ENCODE results near the gene ZFP92. TPM values are rescaled to one million over a fixed set of nuclear protein-coding genes. Genes with fewer than 3 reads are reported as not detected.

Gene ZFP92
- polyA plus RNA-seq, 3 donors: 0.73 to 1.5 (median 0.92) TPM

DNA sequence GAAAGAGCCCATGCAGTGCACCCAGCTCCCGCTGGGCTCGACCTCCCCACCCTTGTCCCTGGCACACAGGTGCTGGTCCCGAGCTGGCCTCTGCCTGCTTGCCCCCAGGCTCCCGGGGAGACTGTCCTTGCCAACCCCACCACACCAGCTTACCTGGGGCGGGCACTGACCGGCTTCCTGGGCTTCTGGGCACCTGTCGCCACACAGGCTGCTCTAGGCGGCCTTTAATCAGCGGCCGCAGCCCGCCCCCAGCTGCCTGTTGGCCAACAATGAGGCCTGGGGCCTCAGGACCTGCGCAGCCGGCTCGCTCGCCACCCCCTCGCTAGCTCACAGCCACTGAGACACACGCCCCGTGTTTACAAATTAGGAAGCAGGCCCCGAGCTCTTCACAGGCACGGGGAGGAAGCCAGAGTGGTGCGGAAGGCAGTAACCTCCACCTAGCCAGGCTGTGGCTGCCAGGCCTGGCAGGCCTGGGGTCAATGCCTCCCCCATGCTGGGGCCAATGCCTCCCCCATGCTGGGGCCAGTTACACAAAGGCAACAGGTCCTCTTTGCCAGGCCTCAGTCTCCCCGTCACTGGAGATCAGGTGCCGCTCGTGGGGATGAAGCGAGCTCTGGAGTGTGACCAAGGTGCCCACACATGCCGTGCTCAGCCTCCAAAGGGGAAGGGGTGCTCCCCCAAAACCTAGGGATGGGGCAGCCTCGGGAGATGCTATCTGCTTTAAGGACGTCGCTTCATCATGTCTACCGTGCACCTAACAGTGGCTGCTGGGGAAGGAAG lies 34.8 kb downstream of the ZFP92 start, which contains the start of gene TREX2:
Gene TREX2, minus strand, starts transcription at position 201 of the 780 bp plus-strand sequence. CDS start 626 bp downstream, outside the sequence.
- no peak for DNase-seq (ENCODE audit: extremely low read depth in 1 of 11, low read depth in 9 of 11, low spot score in 4 of 11)

DNA sequence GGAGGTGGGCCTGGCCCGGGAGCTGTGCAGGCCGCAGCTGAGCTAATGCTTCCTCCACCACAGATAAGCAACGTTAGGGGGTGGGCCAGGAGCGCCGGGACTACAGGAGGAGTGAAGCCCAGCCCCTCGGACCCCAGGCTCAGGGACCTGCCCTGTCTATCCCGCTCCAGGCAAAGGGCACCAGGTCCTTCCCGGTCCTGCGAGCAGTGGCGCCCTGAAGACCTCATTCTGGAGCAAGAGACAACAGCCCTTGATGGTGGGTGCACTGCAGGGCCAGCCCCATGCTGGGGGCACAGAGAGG lies 35.3 kb downstream of the ZFP92 start:
- DNase-seq (ENCODE audit: extremely low read depth in 1 of 11, low read depth in 9 of 11, low spot score in 4 of 11): no peak

DNA sequence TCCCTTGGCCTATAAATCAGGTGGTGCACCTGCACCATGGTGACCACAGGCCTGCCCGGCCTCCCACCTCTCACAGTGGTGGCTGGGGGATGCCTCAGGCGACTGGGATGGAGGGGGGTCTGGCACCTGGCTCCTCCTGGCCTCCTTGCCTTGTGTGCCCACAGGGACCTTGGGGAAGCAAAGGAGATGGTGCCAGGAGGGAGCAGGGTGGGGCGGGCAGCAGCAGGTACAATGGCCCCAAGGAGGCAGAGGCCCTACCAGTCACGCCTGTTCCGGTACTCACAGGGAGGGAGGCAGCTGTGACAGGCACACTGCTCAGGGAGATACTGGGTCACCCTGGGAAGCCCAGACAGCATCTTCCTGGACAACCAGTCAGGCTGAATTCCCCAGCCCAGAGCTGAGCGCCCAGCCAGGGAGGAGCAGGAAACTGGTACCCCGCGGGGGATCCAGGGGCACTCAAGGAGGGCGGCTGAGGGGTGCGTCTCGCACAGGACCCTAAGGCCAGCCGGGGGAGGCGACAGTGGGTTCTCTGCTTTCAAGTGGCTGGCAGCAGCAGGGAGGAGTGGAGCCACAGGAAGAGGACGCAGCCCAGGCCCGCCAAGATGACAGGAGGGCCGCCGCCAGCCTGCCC lies 35.8 kb downstream of the ZFP92 start:
- no peak for DNase-seq (ENCODE audit: extremely low read depth in 1 of 11, low read depth in 9 of 11, low spot score in 4 of 11)

DNA sequence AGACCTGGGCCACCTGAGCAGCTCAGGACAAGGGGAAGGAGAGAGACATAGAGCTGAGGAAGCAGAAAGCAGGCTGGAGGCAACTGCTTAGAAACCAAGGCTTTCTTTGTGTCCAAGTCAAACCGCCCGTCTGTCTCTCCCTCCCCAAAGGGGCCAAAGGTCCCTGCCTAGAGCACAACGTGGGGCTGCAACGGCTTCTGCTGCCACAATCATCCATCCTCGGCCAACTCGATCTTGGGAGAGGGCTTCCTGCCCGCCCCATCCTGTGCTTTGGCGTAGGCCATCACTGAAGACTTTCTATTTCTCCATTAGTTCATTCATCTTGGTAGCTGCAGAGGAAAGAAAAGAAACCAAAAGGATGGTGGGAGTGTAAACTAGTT lies 36.3 kb downstream of the ZFP92 start:
- DNase-seq (ENCODE audit: extremely low read depth in 1 of 11, low read depth in 9 of 11, low spot score in 4 of 11): no peak

DNA sequence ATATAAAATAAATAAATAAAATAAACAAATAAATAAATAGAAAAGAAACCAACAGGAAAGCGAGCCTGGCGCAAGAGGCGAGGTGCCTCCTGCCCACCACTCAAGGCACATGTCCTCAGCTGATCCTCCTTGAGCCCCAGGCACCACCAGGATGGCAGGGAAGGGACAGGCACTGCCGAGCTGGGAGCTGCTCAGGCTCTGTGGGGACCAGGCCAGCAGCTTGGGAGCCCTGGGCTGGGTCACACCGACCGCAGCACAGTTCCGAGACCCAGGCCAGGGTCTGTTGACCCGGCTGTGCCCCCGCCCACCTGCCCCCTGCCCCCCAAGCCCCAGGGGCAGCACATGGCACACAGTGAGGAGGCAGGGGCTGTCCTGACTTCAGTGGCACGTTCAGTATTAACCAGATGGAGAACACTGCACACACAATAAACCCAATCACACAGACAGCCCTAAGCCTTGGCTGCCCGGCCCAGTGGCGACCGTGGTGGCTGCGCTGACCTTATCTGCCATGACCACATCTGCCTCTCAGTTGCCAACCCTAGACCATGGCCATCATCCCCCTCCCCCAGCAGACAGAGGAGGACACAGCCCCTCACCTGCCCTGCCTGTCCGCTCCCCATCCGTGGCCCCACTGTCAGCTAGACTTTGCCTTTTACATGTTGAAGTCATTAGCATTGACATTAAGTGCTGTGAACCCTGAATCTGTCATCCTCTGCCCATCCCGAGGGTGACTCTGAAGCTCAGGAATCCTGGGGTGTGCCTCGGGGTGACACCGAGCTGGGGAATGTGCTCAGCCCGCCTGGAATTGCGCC lies 37.5 kb downstream of the ZFP92 start:
- DNase-seq (ENCODE audit: extremely low read depth in 1 of 11, low read depth in 9 of 11, low spot score in 4 of 11): no peak

DNA sequence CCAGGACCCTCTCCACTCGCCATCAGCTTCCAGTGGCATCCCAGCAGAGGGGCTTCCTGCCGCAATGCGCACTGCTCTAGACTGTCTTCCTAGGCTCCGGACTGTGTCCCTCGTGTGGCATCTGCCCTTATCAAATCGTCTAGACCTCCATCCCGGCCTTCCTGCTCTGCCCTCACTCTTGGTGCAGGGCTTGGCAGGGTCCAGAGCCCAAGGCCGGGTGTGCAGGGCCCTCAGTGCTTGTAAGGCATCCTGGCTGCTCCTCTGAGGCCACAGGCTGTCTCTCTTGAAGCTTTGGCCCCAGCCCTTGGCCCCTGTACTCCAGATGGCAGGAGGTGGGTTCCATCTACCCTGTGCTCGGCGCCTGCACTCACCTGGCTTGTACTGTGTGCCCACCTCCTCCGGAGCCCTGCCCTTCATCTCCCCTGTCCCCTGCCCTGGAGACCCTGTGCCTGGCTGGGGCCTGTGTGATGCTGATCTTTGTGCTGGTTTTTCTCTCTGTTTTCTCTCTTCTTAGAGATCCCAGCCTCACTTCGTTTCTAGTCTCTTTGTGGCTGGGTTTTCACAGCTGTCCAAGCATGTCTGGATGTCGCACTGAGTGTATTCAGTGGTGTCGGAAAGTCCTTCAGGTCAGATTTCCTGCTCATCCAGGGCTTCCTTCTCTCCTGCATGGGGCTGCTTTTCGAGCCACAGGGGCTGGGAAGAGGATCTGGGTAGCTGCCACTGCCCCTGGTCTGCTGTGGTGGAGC lies 38.3 kb downstream of the ZFP92 start:
- no peak for DNase-seq (ENCODE audit: extremely low read depth in 1 of 11, low read depth in 9 of 11, low spot score in 4 of 11)

DNA sequence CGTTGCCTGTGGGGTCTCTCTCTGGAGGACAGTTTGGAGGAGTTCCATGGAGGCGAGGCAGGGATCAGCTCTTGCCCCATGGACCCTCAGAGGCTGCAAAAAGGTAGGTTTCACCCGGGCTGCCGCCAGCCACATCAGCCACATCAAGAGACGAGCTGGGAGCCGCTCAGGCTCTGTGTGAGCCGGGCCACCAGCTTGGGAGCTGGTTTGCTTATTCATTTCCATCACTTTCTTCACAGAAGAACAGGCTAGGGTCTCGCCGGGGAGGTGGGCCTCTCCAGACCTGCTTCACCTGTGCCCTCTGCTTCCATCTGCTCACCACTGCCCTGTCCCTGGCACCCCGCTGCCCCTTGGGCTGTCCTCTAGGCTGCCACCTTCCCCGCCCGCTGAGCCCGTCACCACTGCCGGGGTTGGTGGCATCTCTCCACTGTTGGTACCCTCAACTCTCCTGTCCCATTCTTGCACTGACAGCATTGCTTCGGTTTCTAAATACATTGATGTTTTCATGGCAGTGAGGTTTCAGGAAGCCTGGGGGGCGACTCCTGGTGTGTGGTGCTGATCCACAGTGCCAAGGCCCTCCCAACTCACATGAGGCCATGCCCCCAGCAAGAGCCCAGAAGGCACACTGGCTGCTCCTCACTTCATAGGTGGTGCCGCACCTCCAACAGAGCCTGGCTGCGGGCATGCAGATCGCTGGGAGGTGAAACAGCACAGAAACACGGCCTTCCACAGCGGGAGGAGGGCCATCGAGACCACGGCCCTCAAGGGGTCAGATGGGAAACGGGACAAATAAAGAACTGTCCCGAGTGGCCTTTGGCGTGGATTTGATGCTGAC lies 39.1 kb downstream of the ZFP92 start:
- DNase-seq (ENCODE audit: extremely low read depth in 1 of 11, low read depth in 9 of 11, low spot score in 4 of 11): no peak

DNA sequence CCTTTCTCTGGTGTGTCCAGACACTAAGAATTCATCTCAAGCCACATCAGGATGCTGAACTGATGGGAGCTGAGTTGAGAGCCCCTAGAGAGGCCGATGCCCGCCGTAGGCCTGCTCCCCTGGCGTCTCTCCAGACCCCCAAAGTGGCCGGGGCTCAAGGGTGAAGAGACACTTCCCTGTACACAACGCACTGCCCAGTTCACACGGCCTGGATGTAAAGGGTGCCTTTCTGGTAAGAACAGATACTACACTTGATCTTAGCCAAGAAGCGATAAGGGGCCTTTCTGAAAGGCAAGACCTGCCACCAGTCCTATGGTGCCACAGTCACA lies 39.6 kb downstream of the ZFP92 start:
- DNase-seq (ENCODE audit: extremely low read depth in 1 of 11, low read depth in 9 of 11, low spot score in 4 of 11): no peak

DNA sequence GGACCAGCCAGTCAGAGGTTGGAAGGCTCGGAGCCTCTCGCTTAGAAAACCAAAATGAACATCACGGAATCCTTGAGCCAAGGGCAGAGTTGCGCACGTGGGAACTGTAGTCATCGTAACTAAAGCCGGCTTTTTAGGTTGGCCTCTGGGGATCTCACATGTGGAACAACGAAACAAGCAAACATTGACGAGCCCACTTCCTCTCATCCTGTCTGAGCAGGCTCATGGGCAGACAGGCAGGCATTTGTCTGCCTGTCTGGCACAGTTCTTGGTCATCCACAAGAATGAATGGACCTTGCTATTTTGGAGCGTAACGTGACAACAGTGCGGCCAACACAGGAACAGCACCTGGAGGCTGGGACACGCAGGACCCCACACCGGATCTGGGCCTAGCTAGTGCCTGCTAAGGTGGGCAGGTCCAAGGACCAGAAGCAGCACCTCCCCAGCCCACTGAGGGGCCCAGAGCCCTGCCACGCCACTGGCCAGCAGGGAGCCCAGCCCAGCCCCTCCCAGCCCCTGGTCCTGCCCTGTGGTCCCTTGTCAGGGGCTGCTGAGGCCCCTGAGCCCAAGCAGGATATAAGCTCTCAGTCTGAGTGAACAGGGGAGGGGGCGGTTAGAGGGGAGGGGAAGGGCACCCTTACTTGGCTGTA lies 43.8 kb downstream of the ZFP92 start:
- DNase-seq (ENCODE audit: extremely low read depth in 1 of 11, low read depth in 9 of 11, low spot score in 4 of 11): no peak

DNA sequence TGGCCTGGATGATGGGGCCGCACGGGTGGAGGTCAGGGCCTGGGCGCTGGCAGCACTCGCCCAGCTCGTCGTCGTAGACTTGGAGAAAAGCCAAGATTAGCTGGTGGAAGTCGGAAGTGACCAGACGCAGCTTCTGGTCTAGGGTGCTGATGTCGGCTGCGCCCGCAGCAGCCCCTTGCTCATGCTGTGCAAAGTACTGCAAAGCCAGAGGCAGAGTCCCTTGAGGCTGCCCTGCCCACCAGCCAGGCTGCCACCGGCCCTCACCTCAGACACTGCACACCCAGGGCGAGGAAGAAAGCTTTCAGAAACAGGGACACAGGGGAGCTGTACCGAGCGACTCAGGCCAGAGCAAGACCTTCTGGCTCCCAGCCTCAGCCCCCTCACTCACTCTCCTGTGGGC lies 44.3 kb downstream of the ZFP92 start:
- DNase-seq (ENCODE audit: extremely low read depth in 1 of 11, low read depth in 9 of 11, low spot score in 4 of 11): no peak

DNA sequence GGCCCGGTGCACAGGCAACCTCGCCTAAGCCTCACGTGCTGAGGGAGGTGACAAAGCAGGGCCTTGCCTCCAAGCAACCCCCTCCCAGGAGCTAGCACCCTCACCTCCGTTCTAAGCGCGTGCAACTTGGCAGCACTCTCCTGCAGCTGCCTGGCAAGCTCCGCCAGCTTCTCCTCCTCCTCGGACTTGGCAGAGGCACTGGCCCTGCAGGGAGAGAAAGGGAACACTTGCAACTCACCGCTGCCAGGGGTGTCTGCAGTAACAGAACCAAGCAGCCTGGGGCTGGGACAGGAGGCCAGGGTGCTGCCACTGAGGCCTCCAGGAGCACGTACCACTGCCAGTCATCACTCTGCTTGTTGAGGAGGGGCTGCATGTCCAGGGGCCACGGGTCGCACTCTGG lies 44.9 kb downstream of the ZFP92 start:
- DNase-seq (ENCODE audit: extremely low read depth in 1 of 11, low read depth in 9 of 11, low spot score in 4 of 11): no peak

DNA sequence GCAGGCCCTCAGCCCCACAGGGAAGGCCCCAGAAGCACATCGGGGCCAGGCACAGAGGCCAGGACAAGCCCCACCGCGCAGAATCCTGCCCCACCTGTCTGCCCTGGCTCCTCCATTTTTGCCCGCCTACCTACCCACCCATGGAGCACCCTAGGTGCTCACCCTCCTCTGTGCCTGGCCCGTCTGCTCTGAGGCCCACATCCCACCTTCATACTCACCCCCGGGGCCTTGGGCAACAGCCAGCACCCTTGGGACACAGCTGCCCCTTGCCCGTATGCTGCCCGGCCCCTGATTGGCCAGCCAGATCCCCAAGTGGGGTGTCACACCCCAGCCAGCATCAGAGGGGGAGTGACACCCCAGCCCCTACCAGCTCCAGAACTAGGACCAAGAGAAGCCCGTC lies 45.4 kb downstream of the ZFP92 start:
- DNase-seq (ENCODE audit: extremely low read depth in 1 of 11, low read depth in 9 of 11, low spot score in 4 of 11): no peak

DNA sequence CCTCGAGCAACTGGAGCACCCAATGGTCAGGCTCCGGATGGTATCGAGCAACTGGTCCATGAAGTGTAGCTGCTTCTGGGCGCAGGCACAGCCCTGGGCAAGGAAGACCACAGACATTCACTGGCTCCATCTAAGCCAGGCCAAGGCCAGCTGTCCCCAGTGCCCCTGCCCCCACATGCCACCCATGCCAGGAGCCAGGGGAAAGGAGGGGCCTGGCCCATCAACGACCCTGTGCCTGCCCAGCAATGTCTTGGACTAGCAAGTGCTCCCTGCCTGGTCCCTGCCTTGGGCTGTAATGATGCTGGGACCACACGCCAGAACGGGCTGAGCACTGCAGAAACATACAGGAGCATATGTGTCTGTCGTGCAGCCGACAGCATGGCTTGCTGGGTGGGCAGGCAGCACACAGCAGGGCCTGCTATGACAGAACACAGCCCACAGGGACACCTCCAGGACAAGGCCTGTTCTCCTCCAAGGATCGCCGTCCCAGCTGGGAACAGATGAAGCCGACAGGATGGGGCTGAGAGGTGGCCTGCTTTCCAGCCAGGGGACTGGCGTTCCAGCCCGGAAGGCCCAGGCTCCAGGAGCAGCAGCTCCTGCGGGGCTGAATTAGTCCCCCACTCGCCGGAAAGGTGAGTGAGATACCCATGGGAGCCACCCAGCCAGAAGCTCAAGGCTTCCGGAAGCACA lies 46.0 kb downstream of the ZFP92 start:
- DNase-seq (ENCODE audit: extremely low read depth in 1 of 11, low read depth in 9 of 11, low spot score in 4 of 11): no peak

DNA sequence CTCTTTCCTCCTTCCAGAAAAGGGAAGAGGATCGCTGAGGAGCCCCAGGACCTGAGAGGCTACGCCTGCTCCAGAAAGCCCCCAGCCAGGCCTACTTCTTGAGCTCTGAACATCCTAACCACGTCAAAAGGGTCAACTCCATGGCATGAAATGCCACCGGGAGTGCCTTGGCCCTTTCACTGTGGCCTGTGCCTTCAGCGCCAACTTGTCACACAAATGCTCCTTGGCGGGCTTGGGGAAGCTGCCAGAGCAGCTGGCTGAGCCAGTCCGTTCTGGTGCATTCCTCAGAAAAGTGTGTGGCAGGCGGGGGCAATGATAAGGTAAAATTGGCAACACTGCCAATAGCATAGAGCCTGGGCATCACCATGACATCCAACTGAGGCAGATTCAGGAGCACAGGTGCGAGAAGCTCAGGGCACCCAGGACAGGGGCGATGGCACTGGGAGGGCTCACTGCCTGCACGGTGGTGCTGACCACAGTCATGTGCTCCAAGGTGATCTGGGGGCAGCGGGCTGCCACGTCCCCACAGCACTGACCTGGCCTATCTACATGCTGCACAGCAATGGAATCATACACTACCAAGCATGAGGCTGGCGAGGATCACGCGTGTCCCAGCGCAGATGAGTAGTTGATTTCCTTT lies 46.7 kb downstream of the ZFP92 start:
- DNase-seq (ENCODE audit: extremely low read depth in 1 of 11, low read depth in 9 of 11, low spot score in 4 of 11): no peak

DNA sequence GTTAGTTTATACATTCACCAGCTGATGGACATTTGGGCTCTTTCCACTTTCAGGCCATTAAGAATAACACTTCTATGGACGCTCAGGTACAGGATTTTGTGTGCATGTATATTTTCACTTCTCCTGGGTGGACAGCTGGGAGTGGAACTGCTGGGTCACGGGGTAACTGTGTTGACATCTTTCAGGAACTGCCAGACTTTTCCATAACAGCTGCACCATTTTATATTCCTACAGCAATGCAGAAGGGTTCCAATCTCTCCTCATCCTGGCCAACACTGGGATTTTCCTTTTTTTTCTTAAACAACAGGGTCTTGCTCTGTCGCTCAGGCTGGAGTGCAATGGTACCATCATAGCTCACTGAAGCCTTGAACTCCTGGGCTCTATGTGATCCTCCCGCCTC lies 47.2 kb downstream of the ZFP92 start:
- DNase-seq (ENCODE audit: extremely low read depth in 1 of 11, low read depth in 9 of 11, low spot score in 4 of 11): no peak

DNA sequence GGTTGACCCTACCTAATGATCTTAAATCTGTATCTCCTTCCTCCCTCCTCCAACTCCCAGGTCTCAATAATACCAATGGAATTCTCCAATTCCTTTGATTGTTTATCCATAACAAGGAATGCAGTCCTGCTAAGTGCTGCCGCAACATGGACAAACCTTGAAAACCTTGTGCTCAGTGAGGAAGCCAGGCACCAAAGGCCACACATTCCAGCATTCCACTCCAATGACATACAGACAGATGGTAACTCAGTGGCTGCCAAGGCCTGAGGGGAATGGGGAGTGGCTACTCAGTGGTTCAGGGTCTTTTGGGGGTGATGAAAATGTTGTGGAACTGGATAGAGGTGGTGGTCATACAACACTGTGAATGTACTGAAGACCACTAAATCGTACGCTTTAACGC lies 48.7 kb downstream of the ZFP92 start:
- no peak for DNase-seq (ENCODE audit: extremely low read depth in 1 of 11, low read depth in 9 of 11, low spot score in 4 of 11)

DNA sequence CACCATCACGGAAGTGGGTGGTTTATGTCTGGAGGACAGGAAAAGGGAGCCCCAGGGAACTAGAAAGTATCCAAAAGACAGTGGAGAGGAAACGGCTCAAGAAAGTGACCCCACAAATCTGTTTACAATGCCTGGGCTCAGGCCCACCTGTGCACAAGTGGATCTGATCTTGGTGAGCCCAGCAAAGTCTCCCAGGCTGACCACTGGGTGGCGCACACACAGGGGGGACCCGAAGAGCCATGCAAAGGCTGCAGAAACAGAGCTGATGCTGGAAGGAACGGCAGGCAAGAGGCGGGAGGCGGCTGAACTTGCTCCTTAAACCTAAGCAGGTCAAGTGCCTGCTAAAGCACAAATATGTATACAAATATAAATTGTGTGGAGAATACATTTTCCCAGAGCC lies 49.6 kb downstream of the ZFP92 start:
- no peak for DNase-seq (ENCODE audit: extremely low read depth in 1 of 11, low read depth in 9 of 11, low spot score in 4 of 11)

Measured in renal cortex interstitium (tissue), 11 donors.